MM.1S (cell line): ENCODE data around the gene MAD1L1.

Experiments used
- CTCF ChIP-seq: fragments of 300-600 bp; sonication (generic); IDR thresholded peaks from 2 replicates; pipeline ENCODE4 v1.5.1; 2016; ENCODE audit warnings: antibody characterized with exemption, low read length, mixed read lengths
- EZH2 ChIP-seq: fragments of 300-600 bp; sonication (generic); optimal IDR thresholded peaks from 2 replicates; pipeline ENCODE3; 2017; ENCODE audit warnings: low read depth, mild to moderate bottlenecking, antibody characterized with exemption, low read length, mixed read lengths

GRCh38 chr7:2118056-2118455, 114.7 kb downstream of the MAD1L1 start:
- TF ChIP-seq EZH2 (no peak), CTCF (no peak)
